Left colon (tissue), 2 donors: ENCODE measurements around the gene ARVCF. TPM values are rescaled to one million over a fixed set of nuclear protein-coding genes. Genes with fewer than 3 reads are reported as not detected.

ENCODE experiments used
- ATAC-seq: fragments of 200-7000 bp; cut with Tn5 transposase; one replicate; pipeline ENCODE4 v1.9.1; 2020; ENCODE audit warnings: mild to moderate bottlenecking, moderate library complexity
- DNase-seq, 2 donors: peaks; one replicate each; pipeline ENCODE4 v3.0.0-alpha.2; 2020
- intact Hi-C, 2 donors: fragments of 100-400 bp; cut with DNase I in 1 of 2; cut with micrococcal nuclease in 1 of 2; formaldehyde crosslinking; loops; one replicate each; pipeline versions ENCODE4 v1.11.2 to v1.14.0; 2022; cut with DNase I, micrococcal nuclease
- total RNA-seq, 2 donors: library from RNA; stranded (reverse); fragmentation: NEBNext Ultra II Directional; extraction: Animal tissue kit (Norgen Biotek cat#: 25700); gene quantifications; one replicate each; pipeline ENCODE4 v1.2.1, GENCODE V29; 2021
- donor health status: DM: no; HTN: no; CAD: no.
- donor health status: DM: yes; HTN: yes; CAD: no.

ARVCF gene
- total RNA-seq, 2 donors from 2014 or later: 12.2 to 13.0 TPM

DNA sequence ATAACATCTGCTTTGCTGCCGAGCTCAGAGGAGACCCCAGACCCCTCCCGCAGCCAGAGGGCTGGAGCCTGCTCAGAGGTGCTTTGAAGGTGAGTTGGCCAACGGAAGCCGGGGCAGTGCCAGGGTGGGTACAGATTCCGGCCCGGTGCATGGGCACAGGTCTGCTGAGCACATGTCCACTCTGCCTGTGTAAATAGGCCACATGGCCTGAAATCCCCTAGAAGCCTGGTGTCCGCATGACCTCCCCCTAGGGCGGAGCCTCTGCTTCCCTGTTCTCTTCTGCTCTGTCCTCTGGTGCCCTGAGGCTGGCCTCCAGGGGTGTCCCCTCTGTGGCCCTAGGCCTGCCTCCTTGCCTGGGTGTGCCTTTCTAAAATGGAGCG is 55.4 kb downstream of the ARVCF start:
- no peak for DNase-seq
- ATAC-seq: no peak
- intact Hi-C loops: loop anchor here in 1 of 2 donors (10.0 kb wide), 1 partner anchor 54 kb away; the partner anchor contains the start of gene ARVCF

DNA sequence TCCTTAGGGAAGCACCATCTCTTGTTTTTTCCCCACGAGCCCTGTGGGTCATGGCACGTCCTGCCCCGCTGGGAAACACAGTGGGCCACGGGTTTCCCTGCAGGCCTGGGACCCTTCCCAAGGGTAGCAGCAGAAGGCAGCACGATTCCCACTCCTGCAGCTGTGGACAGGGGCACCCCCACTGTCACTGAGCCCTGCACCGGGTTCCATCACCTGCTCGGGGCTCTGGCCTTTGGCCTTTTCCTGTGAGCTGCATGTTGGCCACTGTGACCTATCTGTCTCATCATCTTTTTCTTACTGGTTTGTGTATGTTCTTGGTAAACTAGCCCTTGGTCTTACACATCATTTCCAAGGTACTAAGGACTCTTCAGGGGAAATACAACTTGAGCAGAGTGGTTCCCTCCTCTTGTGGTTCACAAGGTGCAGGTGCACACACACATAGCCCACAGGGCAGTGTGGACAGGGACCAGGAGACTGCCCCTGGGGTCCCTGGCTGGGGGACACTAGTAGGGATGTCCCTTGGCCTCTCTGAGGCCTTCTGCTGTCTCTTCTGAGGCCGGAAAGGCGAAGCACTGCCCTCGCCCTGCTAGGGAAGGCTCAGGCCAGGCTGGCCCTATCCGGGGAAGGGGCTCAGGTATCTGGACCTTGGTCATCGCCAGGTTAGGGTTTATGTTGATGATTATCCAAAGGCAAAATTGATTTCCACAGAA is 56.0 kb downstream of the ARVCF start:
- intact Hi-C loops: loop anchor here in 1 of 2 donors (10.0 kb wide), 1 partner anchor 54 kb away; the partner anchor contains the start of gene ARVCF
- no peak for DNase-seq
- no peak for ATAC-seq

- ATAC-seq: no peak
- intact Hi-C loops: loop anchor here in 1 of 2 donors (10.0 kb wide), 1 partner anchor 55 kb away; the partner anchor contains the start of gene ARVCF
These were observed 56.8 kb downstream of the ARVCF start for GRCh38 chr22:19959587-19960490.

GRCh38 chr22:19959043-19959586 is 57.5 kb downstream of the ARVCF start:
- DNase-seq: peak; percentile 81 to 82
- ATAC-seq: peak; percentile 31
- intact Hi-C loops: no loop called here

More at GRCh38 chr22:19959587-19960490, 56.8 kb downstream of the ARVCF start:
- no peak for DNase-seq

- ATAC-seq (no peak), DNase-seq (no peak)
- intact Hi-C loops: no loop called here
These were observed 58.3 kb downstream of the ARVCF start for GRCh38 chr22:19958083-19959042.

- intact Hi-C loops: no loop called here
- no peak for ATAC-seq
- no peak for DNase-seq
These were observed 59.2 kb downstream of the ARVCF start for GRCh38 chr22:19957445-19957844.

GRCh38 chr22:19955241-19956128 is 61.1 kb downstream of the ARVCF start:
- ATAC-seq (no peak), DNase-seq (no peak)
- intact Hi-C loops: no loop called here

- intact Hi-C loops: no loop called here
- DNase-seq (no peak), ATAC-seq (no peak)
These were observed 65.3 kb downstream of the ARVCF start for GRCh38 chr22:19951346-19951745.

- intact Hi-C loops: no loop called here
- DNase-seq (peak in 1 of 2 donors; percentile 8), ATAC-seq (no peak)
These were observed 68.4 kb downstream of the ARVCF start for GRCh38 chr22:19948057-19948760.

DNA sequence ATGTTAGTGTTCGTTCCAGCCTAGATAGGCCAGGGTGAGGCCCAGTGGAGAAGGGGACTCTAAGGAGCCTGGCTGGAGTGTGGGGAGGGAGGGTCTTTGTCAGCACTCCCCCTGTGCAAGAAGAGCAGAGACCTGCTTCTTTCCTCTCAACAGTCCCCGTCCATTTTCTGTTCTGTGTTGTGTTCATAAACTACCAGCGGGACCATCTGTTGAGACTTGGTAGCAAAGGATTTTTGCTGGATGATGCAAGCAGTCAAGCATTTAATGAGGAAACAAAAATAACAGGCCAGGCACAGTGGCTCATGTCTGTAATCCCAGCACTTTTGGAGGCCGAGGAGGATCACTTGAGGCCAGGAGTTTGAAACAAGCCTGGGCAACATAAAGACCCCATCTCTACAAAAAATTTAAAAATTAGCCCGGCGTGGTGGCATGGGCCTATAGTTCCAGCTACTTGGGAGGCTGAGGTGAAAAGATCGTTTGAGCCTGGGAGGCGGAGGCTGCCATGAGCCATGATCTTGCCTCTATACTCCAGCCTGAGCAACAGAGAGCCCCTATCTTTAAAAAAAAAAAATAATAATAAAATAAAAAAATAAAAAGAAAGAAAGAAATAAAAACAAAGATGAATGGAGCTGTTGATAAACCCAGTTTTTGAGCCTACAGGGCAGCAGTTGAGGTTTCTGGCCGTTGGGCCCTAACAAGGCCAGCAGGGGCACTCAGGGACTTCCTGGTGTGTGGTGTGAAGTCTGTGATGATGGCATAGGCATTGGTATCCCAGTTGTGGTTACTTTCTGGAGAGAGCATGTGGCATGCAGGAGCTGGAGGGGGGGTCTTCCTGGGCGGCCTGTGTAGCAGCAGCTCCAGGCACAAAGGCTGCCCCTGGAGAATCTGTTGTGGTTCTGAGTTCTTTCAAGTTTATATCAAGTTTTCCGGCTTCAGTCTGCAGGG is 73.3 kb downstream of the ARVCF start:
- ATAC-seq (no peak), DNase-seq (no peak)
- intact Hi-C loops: no loop called here

DNA sequence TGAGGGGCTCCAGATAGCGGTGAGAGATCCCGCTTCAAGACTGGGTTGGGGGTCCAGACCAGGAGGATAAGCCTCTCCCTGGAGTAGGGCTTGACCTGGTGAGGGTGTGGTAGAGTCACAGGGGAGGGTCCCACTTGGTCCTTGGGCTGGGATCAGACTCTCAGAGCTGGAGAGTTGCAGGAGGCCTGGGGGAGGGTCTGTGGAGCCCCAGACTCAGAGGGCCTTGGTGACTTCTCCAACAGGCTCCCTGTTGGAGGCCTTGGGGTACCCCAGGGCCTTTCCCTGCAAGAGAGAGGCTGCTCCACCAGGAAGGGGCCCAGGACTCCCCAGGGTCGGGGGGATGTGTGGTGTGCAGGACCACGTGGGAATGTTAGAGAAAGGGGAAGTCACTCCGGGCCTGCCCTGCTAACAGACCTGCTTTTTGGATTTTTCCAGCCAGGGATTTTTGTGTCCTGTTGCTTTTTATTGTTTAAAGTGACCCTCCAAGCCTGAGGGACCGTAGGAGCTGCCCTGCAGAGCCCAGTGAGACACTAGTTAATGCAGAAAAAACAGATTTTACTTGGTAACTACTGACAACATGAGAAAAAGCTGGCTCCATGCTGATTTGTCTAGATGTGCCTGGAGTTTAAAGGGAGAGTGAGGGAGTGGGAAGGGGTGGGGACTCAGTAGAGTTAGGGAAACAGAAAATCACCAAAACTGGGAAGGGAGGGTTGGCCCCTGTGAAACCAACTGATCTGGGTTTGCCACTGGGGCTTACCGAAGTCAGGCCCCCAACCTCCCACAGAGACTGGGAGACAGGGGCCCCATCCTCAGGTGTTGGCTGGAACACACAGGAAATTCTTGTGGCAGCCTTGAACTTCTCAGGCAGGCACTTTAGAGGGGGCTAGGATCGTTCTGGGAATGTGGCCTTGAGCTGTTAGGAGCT is 74.2 kb downstream of the ARVCF start:
- ATAC-seq: peak; percentile 35
- intact Hi-C loops: no loop called here
- DNase-seq: no peak

- ATAC-seq (peak; percentile 94), DNase-seq (peak; percentile 63 to 83)
- intact Hi-C loops: no loop called here
These were observed 75.1 kb downstream of the ARVCF start, which contains the start of the genes COMT and TXNRD2 for GRCh38 chr22:19941365-19942082. COMT (plus strand) TSS chr22:19941772; CDS start chr22:19962527, 20,755 bp downstream. TXNRD2 (minus strand) TSS chr22:19941818; CDS start chr22:19941803, 15 bp downstream.

GRCh38 chr22:19940536-19941364 is 75.9 kb downstream of the ARVCF start:
- intact Hi-C loops: no loop called here
- DNase-seq: no peak
- no peak for ATAC-seq
